HL-60 (cell line): ENCODE results near the gene SART1.

ENCODE experiments used
- DNase-seq, 2 experiments: peaks; one replicate each; pipeline ENCODE4 v3.0.0-alpha.2; 2010 to 2020; ENCODE audit warnings: low read depth in 1 of 2, low spot score in 1 of 2
- H3K27ac ChIP-seq: fragments of 250-450 bp; sonication (Bioruptor Pico); replicated peaks from 2 replicates; pipeline ENCODE4 v1.5.1; 2020; ENCODE audit warnings: mild to moderate bottlenecking, moderate library complexity
- H3K27me3 ChIP-seq: fragments of 250-450 bp; sonication (Bioruptor Pico); 2 replicates; pipeline ENCODE4 v1.5.1; 2021; ENCODE audit warnings: mild to moderate bottlenecking, moderate library complexity; ENCODE audit not compliant: insufficient read depth, poor library complexity, severe bottlenecking
- H3K4me3 ChIP-seq: replicated peaks from 2 replicates; pipeline ENCODE4 v1.5.1; 2011; ENCODE audit warnings: mild to moderate bottlenecking, control low read depth, low read length; ENCODE audit not compliant: insufficient read depth
- CTCF ChIP-seq: IDR thresholded peaks from one replicate; pipeline ENCODE4 v1.5.1; 2011; ENCODE audit warnings: low read length, control low read depth, inconsistent platforms; ENCODE audit not compliant: insufficient read depth
- GABPA ChIP-seq: IDR thresholded peaks from 2 replicates; pipeline ENCODE4 v1.6.1; 2012; ENCODE audit warnings: low read depth
- POLR2AphosphoS5 ChIP-seq: IDR thresholded peaks from 2 replicates; pipeline ENCODE4 v1.6.1; 2012; ENCODE audit warnings: low read depth
- REST ChIP-seq: IDR thresholded peaks from 2 replicates; pipeline ENCODE4 v1.6.1; 2012; ENCODE audit warnings: low read depth; ENCODE audit not compliant: insufficient replicate concordance
- SPI1 ChIP-seq: IDR thresholded peaks from 2 replicates; pipeline ENCODE4 v1.6.1; 2012; ENCODE audit warnings: low read depth, mild to moderate bottlenecking, borderline replicate concordance

SART1 gene

GRCh38 chr11:65958291-65958690 is 3.2 kb upstream of the SART1 start:
- no peak for DNase-seq
- TF ChIP-seq SPI1, result no peak
- TF ChIP-seq CTCF, result no peak
- TF ChIP-seq REST, result no peak
- TF ChIP-seq GABPA, result no peak
- no peak for TF ChIP-seq POLR2AphosphoS5
- Histone ChIP-seq H3K27ac (no peak overlapping the region), H3K27me3 (no peaks in the 10 kb centered on the region), H3K4me3 (no peak overlapping the region)

- TF ChIP-seq SPI1, result no peak
- no peak for TF ChIP-seq REST
- no peak for TF ChIP-seq POLR2AphosphoS5
- TF ChIP-seq GABPA, result no peak
- TF ChIP-seq CTCF, result no peak
- Histone ChIP-seq H3K4me3 (no peak overlapping the region), H3K27me3 (no peaks in the 10 kb centered on the region), H3K27ac (no peak overlapping the region)
- DNase-seq, result no peak
Observed at GRCh38 chr11:65958774-65959420, 2.6 kb upstream of the SART1 start.

GRCh38 chr11:65960824-65961266 is 689 bp upstream of the SART1 start:
- peak overlapping the region; percentile 80 for H3K4me3 ChIP-seq
- no peak for DNase-seq
- no peaks in the 10 kb centered on the region for H3K27me3 ChIP-seq
- no peak for TF ChIP-seq REST
- TF ChIP-seq CTCF, result no peak
- no peak for TF ChIP-seq POLR2AphosphoS5
- no peak for TF ChIP-seq SPI1
- TF ChIP-seq GABPA, result no peak
- peak overlapping the region; percentile 88 for H3K27ac ChIP-seq
